ENCODE results near the gene TMEM80.

DNA sequence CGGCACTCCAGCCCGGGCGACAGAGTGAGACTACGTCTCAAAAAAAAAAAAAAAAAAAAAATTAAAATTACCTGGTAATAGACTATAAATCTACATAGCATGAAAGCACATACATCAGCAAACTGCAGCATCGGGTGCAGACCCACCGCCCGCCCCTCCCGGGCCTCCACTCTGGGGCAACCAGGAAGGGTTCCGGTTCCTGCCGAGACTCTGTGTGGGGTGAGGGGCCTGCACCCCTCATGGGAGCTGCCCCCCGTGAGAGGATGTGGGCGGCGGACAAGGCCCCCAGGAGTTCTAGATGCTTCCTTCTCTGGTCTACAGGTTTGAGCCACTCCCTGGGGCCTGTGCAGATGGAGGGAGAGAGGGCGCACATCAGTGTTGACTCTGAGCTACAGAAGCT lies 49.4 kb upstream of the TMEM80 start:
- TF ChIP-seq, protein P1, sequence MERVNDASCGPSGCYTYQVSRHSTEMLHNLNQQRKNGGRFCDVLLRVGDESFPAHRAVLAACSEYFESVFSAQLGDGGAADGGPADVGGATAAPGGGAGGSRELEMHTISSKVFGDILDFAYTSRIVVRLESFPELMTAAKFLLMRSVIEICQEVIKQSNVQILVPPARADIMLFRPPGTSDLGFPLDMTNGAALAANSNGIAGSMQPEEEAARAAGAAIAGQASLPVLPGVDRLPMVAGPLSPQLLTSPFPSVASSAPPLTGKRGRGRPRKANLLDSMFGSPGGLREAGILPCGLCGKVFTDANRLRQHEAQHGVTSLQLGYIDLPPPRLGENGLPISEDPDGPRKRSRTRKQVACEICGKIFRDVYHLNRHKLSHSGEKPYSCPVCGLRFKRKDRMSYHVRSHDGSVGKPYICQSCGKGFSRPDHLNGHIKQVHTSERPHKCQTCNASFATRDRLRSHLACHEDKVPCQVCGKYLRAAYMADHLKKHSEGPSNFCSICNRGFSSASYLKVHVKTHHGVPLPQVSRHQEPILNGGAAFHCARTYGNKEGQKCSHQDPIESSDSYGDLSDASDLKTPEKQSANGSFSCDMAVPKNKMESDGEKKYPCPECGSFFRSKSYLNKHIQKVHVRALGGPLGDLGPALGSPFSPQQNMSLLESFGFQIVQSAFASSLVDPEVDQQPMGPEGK (CRISPR knock-in tag; IDR thresholded peaks at IDR 0.05; ENCODE audit: borderline replicate concordance): no peak
- TF ChIP-seq ARNTL (CRISPR knock-in tag; IDR thresholded peaks at IDR 0.05; ENCODE audit: borderline replicate concordance, low read depth) (no peak), GLIS3 (CRISPR knock-in tag; IDR thresholded peaks at IDR 0.05) (no peak)
